ENCODE results near the gene RAB8A. TPM values are rescaled to one million over a fixed set of nuclear protein-coding genes. Genes with fewer than 3 reads are reported as not detected.

Gene RAB8A
- total and polyA plus RNA-seq, 12 donors: 32.0 to 143 (median 67.3) TPM

GRCh38 chr19:16127080-16127479 lies 15.4 kb downstream of the RAB8A start:
- no peak for DNase-seq
- Histone ChIP-seq H3K9me3 (replicated peaks in 1 of 3) (no peaks in the 10 kb centered on the region), H3K27ac (no peak overlapping the region), H3K36me3 (replicated peaks in 1 of 2) (peaks cover 0 to 81% of the 10 kb centered on the region in 2 donors), H3K4me1 (replicated peaks in 1 of 2) (no peaks in the 10 kb centered on the region), H3K4me3 (no peak overlapping the region), H3K27me3 (no peaks in the 10 kb centered on the region)
- intact Hi-C loops (cut with DNase I): no loop called here
- no peak for TF ChIP-seq CTCF (IDR thresholded peaks at IDR 0.05)
- TF ChIP-seq POLR2A (IDR thresholded peaks at IDR 0.05): no peak
- WGBS, 4 donors: 86 to 91% (median 90%) methylated on average over 10 to 11 of the region's 11 CpGs

- DNase-seq: no peak
- WGBS, 4 donors: 92 to 94% (median 94%) methylated on average over 12 to 21 of the region's 21 CpGs
- Histone ChIP-seq H3K36me3 (replicated peaks in 1 of 2) (peaks cover 0 to 81% of the 10 kb centered on the region in 2 donors), H3K4me1 (replicated peaks in 1 of 2) (no peaks in the 10 kb centered on the region), H3K27me3 (no peaks in the 10 kb centered on the region), H3K9me3 (replicated peaks in 1 of 3) (no peaks in the 10 kb centered on the region), H3K4me3 (no peak overlapping the region), H3K27ac (no peak overlapping the region)
- TF ChIP-seq CTCF (IDR thresholded peaks at IDR 0.05) (no peak), POLR2A (IDR thresholded peaks at IDR 0.05) (no peak)
- intact Hi-C loops (cut with DNase I): no loop called here
Measured at GRCh38 chr19:16127776-16128371, 16.2 kb downstream of the RAB8A start.

GRCh38 chr19:16131648-16132047 lies 20.0 kb downstream of the RAB8A start:
- H3K4me3 ChIP-seq: no peak overlapping the region
- DNase-seq: no peak
- TF ChIP-seq POLR2A (IDR thresholded peaks at IDR 0.05) (no peak), CTCF (IDR thresholded peaks at IDR 0.05) (no peak)
- H3K9me3 ChIP-seq (replicated peaks in 1 of 3): no peaks in the 10 kb centered on the region
- no peak overlapping the region for H3K27ac ChIP-seq
- H3K4me1 ChIP-seq (replicated peaks in 1 of 2): peaks cover 0 to 5% of the 10 kb centered on the region in 2 donors
- intact Hi-C loops (cut with DNase I): no loop called here
- H3K27me3 ChIP-seq: no peaks in the 10 kb centered on the region
- 85 to 99% (median 97%) methylated on average over 3 of the region's 3 CpGs for WGBS, 4 donors
- H3K36me3 ChIP-seq (replicated peaks in 1 of 2): peaks cover 0 to 63% of the 10 kb centered on the region in 2 donors

- H3K4me3 ChIP-seq: no peak overlapping the region
- H3K36me3 ChIP-seq (replicated peaks in 1 of 2): peaks cover 0 to 42% of the 10 kb centered on the region in 2 donors
- H3K27ac ChIP-seq: no peak overlapping the region
- 95 to 100% (median 99%) methylated on average over 1 to 4 of the region's 4 CpGs for WGBS, 4 donors
- H3K27me3 ChIP-seq: no peaks in the 10 kb centered on the region
- DNase-seq: no peak
- no peaks in the 10 kb centered on the region for H3K9me3 ChIP-seq (replicated peaks in 1 of 3)
- no peak for TF ChIP-seq POLR2A (IDR thresholded peaks at IDR 0.05)
- no peak for TF ChIP-seq CTCF (IDR thresholded peaks at IDR 0.05)
- intact Hi-C loops (cut with DNase I): no loop called here
- peaks cover 0 to 6% of the 10 kb centered on the region in 2 donors for H3K4me1 ChIP-seq (replicated peaks in 1 of 2)
Measured at GRCh38 chr19:16133818-16134217, 22.1 kb downstream of the RAB8A start.

Data from adrenal gland (tissue), 12 donors.